ENCODE measurements around the gene MAN1A2.

Gene MAN1A2

GRCh38 chr1:117572546-117572945, 205.3 kb downstream of the MAN1A2 start:
- Histone ChIP-seq H3K27me3 (ENCODE audit: control insufficient read depth, insufficient read depth, low read length) (peaks cover 4% of the 10 kb centered on the region), H3K4me1 (ENCODE audit: control insufficient read depth, insufficient read depth, low read length) (no peaks in the 10 kb centered on the region), H3K36me3 (ENCODE audit: insufficient read depth, low read length) (no peaks in the 10 kb centered on the region), H3K9me3 (replicated peaks; ENCODE audit: low read length) (no peaks in the 10 kb centered on the region), H3K9ac (ENCODE audit: low read depth, low read length) (no peak overlapping the region), H3K4me3 (ENCODE audit: low read length) (no peak overlapping the region), H3K4me2 (ENCODE audit: low read length) (no peak overlapping the region)

- Histone ChIP-seq H3K36me3 (ENCODE audit: insufficient read depth, low read length) (no peaks in the 10 kb centered on the region), H3K4me3 (ENCODE audit: low read length) (no peak overlapping the region), H3K4me1 (ENCODE audit: control insufficient read depth, insufficient read depth, low read length) (no peaks in the 10 kb centered on the region), H3K9me3 (replicated peaks; ENCODE audit: low read length) (no peaks in the 10 kb centered on the region), H3K4me2 (ENCODE audit: low read length) (no peak overlapping the region), H3K9ac (ENCODE audit: low read depth, low read length) (no peak overlapping the region), H3K27me3 (ENCODE audit: control insufficient read depth, insufficient read depth, low read length) (peaks cover 4% of the 10 kb centered on the region)
These were observed 206.3 kb downstream of the MAN1A2 start for GRCh38 chr1:117573386-117574023.

- Histone ChIP-seq H3K9me3 (replicated peaks; ENCODE audit: low read length) (no peaks in the 10 kb centered on the region), H3K36me3 (ENCODE audit: insufficient read depth, low read length) (no peaks in the 10 kb centered on the region), H3K4me2 (ENCODE audit: low read length) (no peak overlapping the region), H3K27me3 (ENCODE audit: control insufficient read depth, insufficient read depth, low read length) (peaks cover 4% of the 10 kb centered on the region), H3K4me3 (ENCODE audit: low read length) (no peak overlapping the region), H3K9ac (ENCODE audit: low read depth, low read length) (no peak overlapping the region), H3K4me1 (ENCODE audit: control insufficient read depth, insufficient read depth, low read length) (no peaks in the 10 kb centered on the region)
These were observed 207.0 kb downstream of the MAN1A2 start for GRCh38 chr1:117574161-117574835.

GRCh38 chr1:117575586-117576225, 208.5 kb downstream of the MAN1A2 start:
- Histone ChIP-seq H3K4me1 (ENCODE audit: control insufficient read depth, insufficient read depth, low read length) (no peaks in the 10 kb centered on the region), H3K27me3 (ENCODE audit: control insufficient read depth, insufficient read depth, low read length) (peaks cover 2% of the 10 kb centered on the region), H3K9me3 (replicated peaks; ENCODE audit: low read length) (no peaks in the 10 kb centered on the region), H3K4me3 (ENCODE audit: low read length) (no peak overlapping the region), H3K36me3 (ENCODE audit: insufficient read depth, low read length) (no peaks in the 10 kb centered on the region), H3K9ac (ENCODE audit: low read depth, low read length) (no peak overlapping the region), H3K4me2 (ENCODE audit: low read length) (no peak overlapping the region)

GRCh38 chr1:117576236-117576635, 209.0 kb downstream of the MAN1A2 start:
- H3K4me2 ChIP-seq (ENCODE audit: low read length): no peak overlapping the region
- H3K4me1 ChIP-seq (ENCODE audit: control insufficient read depth, insufficient read depth, low read length): no peaks in the 10 kb centered on the region
- H3K27me3 ChIP-seq (ENCODE audit: control insufficient read depth, insufficient read depth, low read length): no peaks in the 10 kb centered on the region
- no peak overlapping the region for H3K4me3 ChIP-seq (ENCODE audit: low read length)
- H3K9ac ChIP-seq (ENCODE audit: low read depth, low read length): no peak overlapping the region
- H3K9me3 ChIP-seq (replicated peaks; ENCODE audit: low read length): no peaks in the 10 kb centered on the region
- no peaks in the 10 kb centered on the region for H3K36me3 ChIP-seq (ENCODE audit: insufficient read depth, low read length)

- Histone ChIP-seq H3K27me3 (ENCODE audit: control insufficient read depth, insufficient read depth, low read length) (no peaks in the 10 kb centered on the region), H3K4me2 (ENCODE audit: low read length) (no peak overlapping the region), H3K9ac (ENCODE audit: low read depth, low read length) (no peak overlapping the region), H3K4me1 (ENCODE audit: control insufficient read depth, insufficient read depth, low read length) (no peaks in the 10 kb centered on the region), H3K9me3 (replicated peaks; ENCODE audit: low read length) (no peaks in the 10 kb centered on the region), H3K4me3 (ENCODE audit: low read length) (no peak overlapping the region), H3K36me3 (ENCODE audit: insufficient read depth, low read length) (no peaks in the 10 kb centered on the region)
These were observed 210.1 kb downstream of the MAN1A2 start for GRCh38 chr1:117577191-117577885.

- Histone ChIP-seq H3K36me3 (ENCODE audit: insufficient read depth, low read length) (no peaks in the 10 kb centered on the region), H3K9ac (ENCODE audit: low read depth, low read length) (no peak overlapping the region), H3K4me3 (ENCODE audit: low read length) (no peak overlapping the region), H3K9me3 (replicated peaks; ENCODE audit: low read length) (no peaks in the 10 kb centered on the region), H3K27me3 (ENCODE audit: control insufficient read depth, insufficient read depth, low read length) (no peaks in the 10 kb centered on the region), H3K4me2 (ENCODE audit: low read length) (no peak overlapping the region), H3K4me1 (ENCODE audit: control insufficient read depth, insufficient read depth, low read length) (no peaks in the 10 kb centered on the region)
These were observed 211.2 kb downstream of the MAN1A2 start for GRCh38 chr1:117578466-117578865.
